GM10266 (cell line): Measurements from ENCODE around the gene CEP41.
A peak's percentile ranks its signal among the peaks of the same experiment; 100 is the strongest.

Source experiments
- DNase-seq: peaks from one replicate; pipeline ENCODE4 v3.0.0; 2012; ENCODE audit errors: extremely low spot score
- TF ChIP-seq, protein P1 (sequence below): IDR thresholded peaks from 2 replicates; pipeline ENCODE4 v1.5.1; 2012; ENCODE audit warnings: mild to moderate bottlenecking, low read depth; ENCODE audit not compliant: control insufficient read depth, insufficient read depth; ENCODE audit errors: missing control alignments

Gene CEP41

GRCh38 chr7:130440527-130441365 lies at the start of gene CEP41:
CEP41 (minus strand) TSS chr7:130441016; CDS start chr7:130440966, 50 bp downstream.
- TF ChIP-seq, protein P1, sequence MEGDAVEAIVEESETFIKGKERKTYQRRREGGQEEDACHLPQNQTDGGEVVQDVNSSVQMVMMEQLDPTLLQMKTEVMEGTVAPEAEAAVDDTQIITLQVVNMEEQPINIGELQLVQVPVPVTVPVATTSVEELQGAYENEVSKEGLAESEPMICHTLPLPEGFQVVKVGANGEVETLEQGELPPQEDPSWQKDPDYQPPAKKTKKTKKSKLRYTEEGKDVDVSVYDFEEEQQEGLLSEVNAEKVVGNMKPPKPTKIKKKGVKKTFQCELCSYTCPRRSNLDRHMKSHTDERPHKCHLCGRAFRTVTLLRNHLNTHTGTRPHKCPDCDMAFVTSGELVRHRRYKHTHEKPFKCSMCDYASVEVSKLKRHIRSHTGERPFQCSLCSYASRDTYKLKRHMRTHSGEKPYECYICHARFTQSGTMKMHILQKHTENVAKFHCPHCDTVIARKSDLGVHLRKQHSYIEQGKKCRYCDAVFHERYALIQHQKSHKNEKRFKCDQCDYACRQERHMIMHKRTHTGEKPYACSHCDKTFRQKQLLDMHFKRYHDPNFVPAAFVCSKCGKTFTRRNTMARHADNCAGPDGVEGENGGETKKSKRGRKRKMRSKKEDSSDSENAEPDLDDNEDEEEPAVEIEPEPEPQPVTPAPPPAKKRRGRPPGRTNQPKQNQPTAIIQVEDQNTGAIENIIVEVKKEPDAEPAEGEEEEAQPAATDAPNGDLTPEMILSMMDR = no peak
- DNase-seq = peak; percentile 96

GRCh38 chr7:130490311-130490791 lies 49.5 kb upstream of the CEP41 start:
- peak; percentile 22 for DNase-seq
- TF ChIP-seq, protein P1 = no peak

DNA sequence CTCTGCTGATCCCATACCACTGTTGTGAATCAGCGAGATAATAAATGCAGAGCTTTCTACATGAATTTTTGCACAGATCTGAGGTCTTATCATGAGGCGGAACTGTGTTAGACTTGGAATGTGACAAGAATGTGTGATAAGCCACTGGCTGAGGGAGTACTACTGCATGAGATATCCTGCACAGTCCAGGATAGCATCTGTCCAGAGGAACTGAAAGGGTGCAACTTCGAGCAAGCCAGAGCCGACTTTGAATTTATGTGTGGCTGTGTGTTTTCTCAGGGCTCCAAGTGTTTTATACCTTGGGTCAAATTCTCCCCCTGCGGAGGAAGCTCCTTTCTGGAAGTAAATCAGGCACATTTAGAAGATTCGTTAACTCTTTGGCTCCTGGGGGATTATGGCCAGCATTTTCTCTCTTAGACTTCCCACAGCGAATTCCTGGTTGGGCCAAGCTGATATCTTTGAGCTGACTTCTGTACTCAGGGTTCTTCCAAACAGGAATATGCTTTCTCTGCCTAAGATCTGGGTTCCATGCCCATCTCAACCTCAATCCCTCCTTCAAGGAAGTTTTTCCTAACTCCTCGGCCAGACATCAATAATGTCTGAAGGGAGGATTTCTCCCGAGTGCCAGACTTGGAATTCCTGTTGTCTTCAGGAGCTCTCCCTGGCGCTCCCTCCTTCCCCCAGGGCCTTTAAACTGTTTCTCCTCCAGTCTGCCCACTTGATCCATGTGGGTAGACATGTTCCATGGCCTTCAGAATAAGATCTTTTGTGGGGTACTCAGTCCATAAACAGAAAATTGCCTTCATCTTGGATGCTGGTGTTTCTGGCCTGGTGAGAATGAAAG lies 48.5 kb upstream of the CEP41 start:
- DNase-seq = peak; percentile 22
- TF ChIP-seq, protein P1 = no peak

GRCh38 chr7:130488392-130489139 lies 47.8 kb upstream of the CEP41 start:
- TF ChIP-seq, protein P1 = no peak
- no peak for DNase-seq

- DNase-seq = no peak
Measured at GRCh38 chr7:130486954-130487436, 46.2 kb upstream of the CEP41 start.

More at GRCh38 chr7:130486954-130487436, 46.2 kb upstream of the CEP41 start:
- TF ChIP-seq, protein P1 = no peak
